CD4-positive, alpha-beta T cell treated with Interferon alpha-2 for 1 hour (primary cell): Measurements from ENCODE around the gene CPLANE1.
"Not testable (repeated sequence)": the region's sequence is repeated elsewhere in the genome, so short reads cannot be mapped to it uniquely, and the experiment has no call there.

ENCODE experiments used
- DNase-seq, 2 donors: peaks; one replicate each; pipeline ENCODE4 v3.0.0-alpha.2; 2020 to 2022

The CPLANE1 gene

DNA sequence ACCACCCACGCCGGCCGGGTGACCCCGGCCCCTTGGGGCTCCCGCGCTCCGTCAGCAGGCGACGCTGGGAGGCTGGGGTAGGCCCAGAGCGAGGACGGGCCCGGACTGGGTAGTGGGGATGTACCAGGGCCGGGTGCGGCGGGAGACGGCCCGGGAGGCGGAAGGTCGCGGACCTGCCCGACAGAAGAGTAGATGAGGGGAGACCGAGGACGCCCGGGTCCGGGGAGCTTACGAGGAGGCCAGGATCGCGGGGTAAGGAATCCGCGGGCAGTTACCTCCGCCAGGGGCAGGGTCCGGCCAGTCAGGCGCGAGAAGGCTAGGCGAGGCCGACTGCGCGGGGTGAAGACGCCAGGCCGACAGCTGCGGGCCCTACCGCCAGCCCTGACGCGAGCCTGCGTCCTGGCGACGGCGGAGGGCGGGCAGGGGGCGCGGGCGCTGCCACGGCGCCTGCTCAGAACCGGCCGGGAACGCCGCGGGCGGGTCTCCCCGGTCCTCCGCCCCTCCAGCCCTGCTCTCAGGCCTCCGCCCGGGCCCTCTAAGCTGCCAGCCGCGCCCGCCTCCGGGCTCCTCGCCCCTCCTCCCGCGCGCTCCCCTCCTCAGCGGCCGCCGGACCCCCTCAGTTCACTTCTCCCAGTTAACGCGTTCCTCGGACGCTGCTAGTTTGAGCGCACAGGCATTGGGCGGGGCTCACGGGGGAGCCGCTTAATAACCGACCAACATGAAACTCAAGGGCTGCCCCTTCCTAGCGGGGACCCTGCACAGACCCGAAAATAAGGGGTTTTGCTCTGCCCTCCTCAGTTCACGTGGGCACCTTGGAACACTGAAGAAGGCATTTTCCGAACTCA, at the start of gene CPLANE1:
Gene CPLANE1, minus strand, starts transcription at position 407 of the 845 bp plus-strand sequence. CDS start 1,678 bp downstream, outside the sequence.
- DNase-seq, result peak; percentile 48 to 62

GRCh38 chr5:37296313-37296712, 47.1 kb upstream of the CPLANE1 start:
- not testable (repeated sequence) for DNase-seq

DNA sequence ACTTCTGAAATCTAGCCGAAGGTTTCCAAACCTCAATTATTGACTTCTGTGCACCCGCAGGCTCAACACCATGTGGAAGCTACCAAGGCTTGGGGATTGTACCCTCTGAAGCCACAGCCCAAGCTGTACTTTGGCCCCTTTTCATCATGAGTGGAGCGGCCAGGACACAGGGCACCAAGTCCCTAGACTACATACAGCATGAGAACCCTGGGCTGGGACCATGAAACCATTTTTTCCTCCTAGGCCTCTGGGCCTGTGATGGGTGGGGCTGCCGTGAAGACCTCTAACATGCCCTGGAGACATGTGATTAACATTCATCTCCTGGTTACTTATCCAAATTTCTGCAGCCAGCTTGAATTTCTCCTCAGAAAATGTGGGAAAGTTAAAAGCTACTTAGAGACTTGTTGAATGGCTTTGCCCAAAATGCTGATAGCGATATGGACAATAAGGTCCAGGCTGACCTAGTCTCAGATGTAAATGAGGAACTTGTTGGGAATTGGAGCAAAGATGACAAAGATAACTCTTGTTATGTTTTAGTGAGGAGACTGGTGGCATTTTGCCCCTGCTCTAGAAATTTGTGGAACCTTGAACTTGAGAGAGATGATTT, 34.1 kb upstream of the CPLANE1 start:
- DNase-seq, result no peak

GRCh38 chr5:37275511-37275910, 26.3 kb upstream of the CPLANE1 start:
- DNase-seq, result no peak

GRCh38 chr5:37272511-37272910, 23.3 kb upstream of the CPLANE1 start:
- DNase-seq, result no peak

- DNase-seq, result not testable (repeated sequence)
Measured at GRCh38 chr5:37268100-37268499, 18.9 kb upstream of the CPLANE1 start.

DNA sequence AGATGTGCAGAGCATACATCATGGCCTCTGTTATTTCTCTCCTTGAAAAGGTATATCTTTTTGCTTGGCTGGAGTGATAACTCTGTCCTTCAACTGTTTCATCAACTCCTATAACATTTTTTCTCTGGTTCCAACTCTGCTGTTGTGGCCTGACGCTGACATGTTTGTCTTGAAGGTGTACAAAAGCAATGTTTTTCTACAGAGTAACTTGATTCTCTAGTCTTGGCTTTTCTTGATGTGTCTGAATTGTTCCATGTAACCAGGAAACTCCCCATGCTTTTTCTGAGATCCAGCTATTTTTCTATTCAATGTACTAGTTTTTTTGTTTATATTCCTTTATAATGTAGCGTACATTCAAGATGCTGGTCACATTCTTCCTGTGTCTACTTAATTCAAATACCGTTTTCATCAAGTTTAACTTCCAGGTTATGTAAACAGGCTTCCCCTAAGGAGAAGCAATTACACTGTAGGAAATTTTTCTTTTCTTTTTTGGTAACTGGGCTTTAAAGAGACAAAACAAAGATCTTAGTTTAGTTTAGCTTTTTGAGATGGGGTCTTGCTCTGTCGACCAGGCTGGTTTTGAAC, 6.7 kb upstream of the CPLANE1 start:
- no peak for DNase-seq

GRCh38 chr5:37254581-37254980, 5.4 kb upstream of the CPLANE1 start:
- no peak for DNase-seq

GRCh38 chr5:37251665-37252064, 2.5 kb upstream of the CPLANE1 start:
- no peak for DNase-seq

GRCh38 chr5:37249815-37250164, 614 bp upstream of the CPLANE1 start:
- no peak for DNase-seq

DNA sequence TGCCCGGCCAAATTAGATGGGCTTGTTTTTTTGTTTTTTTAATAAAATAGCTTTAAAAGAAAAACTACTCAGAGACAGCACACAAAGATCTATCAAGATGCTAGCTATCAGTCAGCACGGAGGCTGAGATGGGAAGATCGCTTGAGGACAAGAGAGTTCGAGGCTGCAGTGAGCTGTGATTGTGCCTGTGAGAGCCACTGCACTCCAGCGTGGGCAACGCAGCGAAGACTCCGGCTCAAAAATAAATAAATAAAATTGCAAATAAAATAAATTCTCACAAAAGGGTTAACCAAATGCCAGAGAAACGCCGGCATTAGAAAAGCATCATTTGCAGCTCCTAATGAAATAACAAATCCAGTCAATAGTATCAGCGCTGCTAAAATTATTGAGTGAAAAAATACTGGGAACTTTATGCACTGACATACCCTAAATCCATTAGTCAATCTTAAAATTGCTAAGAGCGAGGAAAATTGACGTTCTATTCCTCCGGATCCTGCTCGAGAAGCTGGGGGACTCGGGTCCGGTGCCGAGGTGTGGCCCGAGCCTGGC, 681 bp downstream of the CPLANE1 start:
- no peak for DNase-seq

- DNase-seq, result no peak
Measured at GRCh38 chr5:37247496-37247895, 1.7 kb downstream of the CPLANE1 start.

GRCh38 chr5:37247036-37247435, 2.1 kb downstream of the CPLANE1 start:
- DNase-seq, result no peak

- no peak for DNase-seq
Measured at GRCh38 chr5:37234288-37234687, 14.9 kb downstream of the CPLANE1 start.

- DNase-seq, result no peak
Measured at GRCh38 chr5:37226377-37226776, 22.8 kb downstream of the CPLANE1 start.

GRCh38 chr5:37222181-37222580, 27.0 kb downstream of the CPLANE1 start:
- no peak for DNase-seq

DNA sequence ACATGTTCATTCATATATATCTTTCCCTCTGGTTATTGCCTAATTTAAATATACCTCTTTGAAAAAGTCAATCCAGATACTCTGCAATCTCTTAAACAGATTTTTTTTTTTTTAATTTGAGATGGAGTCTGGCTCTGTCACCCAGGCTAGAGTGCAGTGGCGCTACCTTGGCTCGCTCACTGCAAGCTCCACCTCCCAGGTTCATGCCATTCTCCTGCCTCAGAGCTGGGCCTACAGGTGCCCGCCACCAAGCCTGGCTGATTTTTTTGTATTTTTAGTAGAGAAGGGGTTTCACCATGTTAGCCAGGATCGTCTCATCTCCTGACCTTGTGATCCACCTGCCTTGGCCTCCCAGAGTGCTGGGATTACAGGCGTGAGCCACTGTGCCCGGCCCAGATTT, 28.8 kb downstream of the CPLANE1 start:
- not testable (repeated sequence) for DNase-seq

GRCh38 chr5:37219384-37219783, 29.8 kb downstream of the CPLANE1 start:
- DNase-seq, result not testable (repeated sequence)

DNA sequence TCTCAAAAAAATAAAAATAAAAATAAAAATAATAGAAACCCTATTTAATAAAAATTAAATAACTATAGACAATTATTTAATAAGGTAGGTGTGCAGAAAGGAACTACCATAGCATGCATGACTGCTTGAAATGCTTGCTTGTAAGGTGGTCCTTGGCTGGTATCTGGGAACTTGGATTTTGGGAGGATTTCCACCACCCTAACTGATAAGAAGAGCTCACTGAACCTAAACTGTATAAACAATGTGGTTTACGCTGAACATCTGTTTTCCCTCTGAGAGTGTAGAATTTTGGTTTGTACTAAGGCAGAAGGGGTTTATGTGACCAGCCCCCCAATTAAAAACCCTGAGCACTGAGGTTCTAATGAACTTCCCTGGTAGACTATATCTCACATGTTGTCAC, 31.2 kb downstream of the CPLANE1 start:
- DNase-seq, result no peak

DNA sequence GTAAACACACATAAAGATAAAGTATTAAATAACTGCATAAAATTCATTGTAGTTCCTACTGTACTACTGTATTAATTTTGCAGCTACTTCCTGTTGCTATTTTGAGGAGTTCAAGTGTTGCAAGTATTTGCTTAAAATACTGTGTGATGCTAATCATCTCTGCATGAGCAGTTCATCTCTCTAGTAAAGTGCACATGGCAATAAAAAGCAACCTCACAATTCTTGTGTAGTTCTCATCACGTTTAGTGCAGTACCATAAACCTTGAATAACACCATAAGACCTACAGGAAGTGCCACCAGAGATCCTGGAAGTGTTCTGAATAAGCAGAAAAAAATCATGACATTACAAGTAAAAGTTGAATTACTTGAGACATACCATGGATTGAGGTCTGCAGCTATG, 34.6 kb downstream of the CPLANE1 start:
- DNase-seq, result peak in 1 of 2 donors; percentile 8

- DNase-seq, result no peak
Measured at GRCh38 chr5:37212096-37212495, 37.1 kb downstream of the CPLANE1 start.

GRCh38 chr5:37211661-37212060, 37.5 kb downstream of the CPLANE1 start:
- no peak for DNase-seq

- peak in 1 of 2 donors; percentile 7 for DNase-seq
Measured at GRCh38 chr5:37208883-37209797, 40.0 kb downstream of the CPLANE1 start.
